SK-N-SH treated with all-trans-retinoic acid at 6 μM for 48 hours (cell line): ENCODE data around the gene MB21D2.

Experiments
- ATAC-seq: fragments of 200-7000 bp; cut with Tn5 transposase; 3 replicates; pipeline ENCODE4 v1.9.1; 2020; ENCODE audit warnings: mild to moderate bottlenecking, moderate library complexity
- ARNTL ChIP-seq: fragments of 450-650 bp; formaldehyde crosslinking; IDR thresholded peaks from 2 replicates; pipeline ENCODE4 v1.5.0; 2020; ENCODE audit warnings: low read depth, mild to moderate bottlenecking, moderate library complexity, borderline replicate concordance
- CSDC2 ChIP-seq: fragments of 250-450 bp; sonication (Bioruptor Pico); IDR thresholded peaks from 2 replicates; pipeline ENCODE4 v1.5.0; 2020; ENCODE audit warnings: mild to moderate bottlenecking, moderate library complexity
- CSRNP3 ChIP-seq: fragments of 250-450 bp; sonication (Bioruptor Pico); IDR thresholded peaks from 2 replicates; pipeline ENCODE4 v1.5.1; 2021; ENCODE audit warnings: mild to moderate bottlenecking, moderate library complexity
- ESRRG ChIP-seq: fragments of 250-450 bp; sonication (Bioruptor Pico); IDR thresholded peaks from 2 replicates; pipeline ENCODE4 v1.6.1; 2021; ENCODE audit warnings: mild to moderate bottlenecking
- ISL1 ChIP-seq: fragments of 250-450 bp; sonication (Bioruptor Pico); IDR thresholded peaks from 2 replicates; pipeline ENCODE4 v2.1.2; 2022; ENCODE audit warnings: mild to moderate bottlenecking, moderate library complexity
- POU6F1 ChIP-seq: fragments of 250-450 bp; sonication (Bioruptor Pico); IDR thresholded peaks from 2 replicates; pipeline ENCODE4 v1.8.0; 2021; ENCODE audit warnings: low read depth, mild to moderate bottlenecking, moderate library complexity, borderline replicate concordance
- PPARA ChIP-seq: fragments of 250-450 bp; sonication (Bioruptor Pico); IDR thresholded peaks from 2 replicates; pipeline ENCODE4 v1.5.0; 2020; ENCODE audit warnings: mild to moderate bottlenecking, borderline replicate concordance
- RARB ChIP-seq: fragments of 250-450 bp; sonication (Bioruptor Pico); IDR thresholded peaks from 2 replicates; pipeline ENCODE4 v1.8.0; 2021; ENCODE audit warnings: mild to moderate bottlenecking, moderate library complexity
- SNAI2 ChIP-seq: fragments of 250-450 bp; sonication (Bioruptor Pico); IDR thresholded peaks from 2 replicates; pipeline ENCODE4 v1.5.0; 2020; ENCODE audit warnings: mild to moderate bottlenecking, moderate library complexity
- TCF4 ChIP-seq: fragments of 250-450 bp; sonication (Bioruptor Pico); IDR thresholded peaks from 2 replicates; pipeline ENCODE4 v1.8.0; 2021; ENCODE audit warnings: mild to moderate bottlenecking, moderate library complexity, borderline replicate concordance
- TOX ChIP-seq: fragments of 250-450 bp; sonication (Bioruptor Pico); IDR thresholded peaks from 2 replicates; pipeline ENCODE4 v1.8.0; 2021; ENCODE audit warnings: mild to moderate bottlenecking, moderate library complexity, borderline replicate concordance
- TSHZ2 ChIP-seq: fragments of 250-450 bp; sonication (Bioruptor Pico); IDR thresholded peaks from 2 replicates; pipeline ENCODE4 v1.5.0; 2020; ENCODE audit warnings: mild to moderate bottlenecking, moderate library complexity
- ZC3H10 ChIP-seq: fragments of 250-450 bp; sonication (Bioruptor Pico); IDR thresholded peaks from 2 replicates; pipeline ENCODE4 v1.5.1; 2021; ENCODE audit warnings: mild to moderate bottlenecking, moderate library complexity
- ZFP3 ChIP-seq: fragments of 250-450 bp; sonication (Bioruptor Pico); IDR thresholded peaks from 2 replicates; pipeline ENCODE4 v1.5.0; 2020; ENCODE audit warnings: mild to moderate bottlenecking, moderate library complexity
- ZFP30 ChIP-seq: fragments of 450-650 bp; formaldehyde crosslinking; IDR thresholded peaks from 2 replicates; pipeline ENCODE4 v1.5.0; 2022; ENCODE audit warnings: mild to moderate bottlenecking, moderate library complexity
- ZNF565 ChIP-seq: fragments of 450-650 bp; formaldehyde crosslinking; conservative IDR thresholded peaks from 2 replicates; pipeline ENCODE4 v1.5.0; 2020; ENCODE audit warnings: low read depth, mild to moderate bottlenecking, moderate library complexity
- ZNF70 ChIP-seq: fragments of 450-650 bp; formaldehyde crosslinking; IDR thresholded peaks from 2 replicates; pipeline ENCODE4 v1.5.0; 2020; ENCODE audit warnings: mild to moderate bottlenecking, moderate library complexity
- ZNF8 ChIP-seq: fragments of 450-650 bp; formaldehyde crosslinking; IDR thresholded peaks from 2 replicates; pipeline ENCODE4 v1.5.0; 2020; ENCODE audit warnings: mild to moderate bottlenecking, moderate library complexity
- TF ChIP-seq, protein P1 (sequence below): fragments of 250-450 bp; sonication (Bioruptor Pico); IDR thresholded peaks from 2 replicates; pipeline ENCODE4 v1.8.0; 2020; ENCODE audit warnings: mild to moderate bottlenecking, moderate library complexity, borderline replicate concordance
- TF ChIP-seq, protein P2 (sequence below): fragments of 250-450 bp; sonication (Bioruptor Pico); IDR thresholded peaks from 2 replicates; pipeline ENCODE4 v1.5.1; 2020; ENCODE audit warnings: low read depth, mild to moderate bottlenecking, moderate library complexity

Gene MB21D2

DNA sequence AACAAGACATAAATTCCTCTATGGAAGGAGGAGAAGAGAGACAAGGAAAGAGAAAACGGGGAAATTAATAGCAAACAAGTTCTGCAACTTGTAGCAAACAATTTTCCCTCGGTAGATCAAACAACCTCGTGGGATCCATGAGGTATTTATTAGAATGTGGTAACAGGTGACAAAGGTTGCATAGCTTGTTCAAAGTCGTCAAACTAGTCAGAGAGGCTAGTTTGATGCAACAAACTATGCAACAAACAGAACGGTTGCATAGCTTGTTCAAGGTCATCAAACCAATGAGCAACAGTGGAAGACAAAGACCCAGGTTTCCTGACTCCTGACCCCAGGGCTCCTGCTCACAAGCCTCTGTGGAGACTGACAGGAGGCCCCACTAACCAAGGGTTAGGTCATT, 20.7 kb downstream of the MB21D2 start:
- no peak for TF ChIP-seq CSDC2 (CRISPR knock-in tag)
- no peak for TF ChIP-seq SNAI2 (CRISPR knock-in tag)
- TF ChIP-seq ZFP3 (CRISPR knock-in tag): no peak
- TF ChIP-seq ZNF8: no peak
- no peak for TF ChIP-seq ZNF565
- TF ChIP-seq, protein P1, sequence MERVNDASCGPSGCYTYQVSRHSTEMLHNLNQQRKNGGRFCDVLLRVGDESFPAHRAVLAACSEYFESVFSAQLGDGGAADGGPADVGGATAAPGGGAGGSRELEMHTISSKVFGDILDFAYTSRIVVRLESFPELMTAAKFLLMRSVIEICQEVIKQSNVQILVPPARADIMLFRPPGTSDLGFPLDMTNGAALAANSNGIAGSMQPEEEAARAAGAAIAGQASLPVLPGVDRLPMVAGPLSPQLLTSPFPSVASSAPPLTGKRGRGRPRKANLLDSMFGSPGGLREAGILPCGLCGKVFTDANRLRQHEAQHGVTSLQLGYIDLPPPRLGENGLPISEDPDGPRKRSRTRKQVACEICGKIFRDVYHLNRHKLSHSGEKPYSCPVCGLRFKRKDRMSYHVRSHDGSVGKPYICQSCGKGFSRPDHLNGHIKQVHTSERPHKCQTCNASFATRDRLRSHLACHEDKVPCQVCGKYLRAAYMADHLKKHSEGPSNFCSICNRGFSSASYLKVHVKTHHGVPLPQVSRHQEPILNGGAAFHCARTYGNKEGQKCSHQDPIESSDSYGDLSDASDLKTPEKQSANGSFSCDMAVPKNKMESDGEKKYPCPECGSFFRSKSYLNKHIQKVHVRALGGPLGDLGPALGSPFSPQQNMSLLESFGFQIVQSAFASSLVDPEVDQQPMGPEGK (CRISPR knock-in tag): no peak
- TF ChIP-seq RARB: no peak
- TF ChIP-seq ISL1: no peak
- TF ChIP-seq PPARA (CRISPR knock-in tag): no peak
- TF ChIP-seq POU6F1: no peak
- no peak for TF ChIP-seq ARNTL (CRISPR knock-in tag)
- no peak for TF ChIP-seq TOX (CRISPR knock-in tag)
- TF ChIP-seq, protein P2, sequence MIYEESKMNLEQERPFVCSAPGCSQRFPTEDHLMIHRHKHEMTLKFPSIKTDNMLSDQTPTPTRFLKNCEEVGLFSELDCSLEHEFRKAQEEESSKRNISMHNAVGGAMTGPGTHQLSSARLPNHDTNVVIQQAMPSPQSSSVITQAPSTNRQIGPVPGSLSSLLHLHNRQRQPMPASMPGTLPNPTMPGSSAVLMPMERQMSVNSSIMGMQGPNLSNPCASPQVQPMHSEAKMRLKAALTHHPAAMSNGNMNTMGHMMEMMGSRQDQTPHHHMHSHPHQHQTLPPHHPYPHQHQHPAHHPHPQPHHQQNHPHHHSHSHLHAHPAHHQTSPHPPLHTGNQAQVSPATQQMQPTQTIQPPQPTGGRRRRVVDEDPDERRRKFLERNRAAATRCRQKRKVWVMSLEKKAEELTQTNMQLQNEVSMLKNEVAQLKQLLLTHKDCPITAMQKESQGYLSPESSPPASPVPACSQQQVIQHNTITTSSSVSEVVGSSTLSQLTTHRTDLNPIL (CRISPR knock-in tag): no peak
- no peak for ATAC-seq

DNA sequence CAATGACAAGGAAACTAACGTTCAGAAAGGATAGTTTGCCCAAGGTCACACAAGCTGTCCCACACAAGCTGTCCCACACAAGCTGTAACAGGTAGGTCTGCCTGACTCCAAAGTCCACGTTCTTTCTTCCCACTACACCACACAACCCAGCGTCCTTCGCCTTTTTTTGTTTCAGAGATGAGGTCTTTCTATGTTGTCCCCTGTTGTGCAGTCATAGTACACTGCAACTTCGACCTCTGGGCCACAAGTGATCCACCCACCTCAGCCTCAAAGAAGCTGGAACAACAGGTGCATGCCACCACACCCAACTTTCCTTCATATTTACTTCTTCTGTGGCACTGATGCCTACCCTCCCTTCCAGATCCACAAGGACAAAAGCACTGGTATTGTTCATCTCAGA, 21.4 kb downstream of the MB21D2 start:
- TF ChIP-seq TCF4 (CRISPR knock-in tag) (no peak), POU6F1 (no peak), ZNF70 (no peak), TSHZ2 (no peak), RARB (no peak), ZC3H10 (CRISPR knock-in tag) (no peak), ZNF8 (no peak), SNAI2 (CRISPR knock-in tag) (no peak), PPARA (CRISPR knock-in tag) (no peak), ESRRG (CRISPR knock-in tag) (no peak), ZFP30 (CRISPR knock-in tag) (no peak), CSRNP3 (CRISPR knock-in tag) (no peak), ARNTL (CRISPR knock-in tag) (no peak)
- TF ChIP-seq, protein P1 (CRISPR knock-in tag): no peak
- ATAC-seq: no peak
